ENCODE measurements around the gene ERAP2.

Gene ERAP2

DNA sequence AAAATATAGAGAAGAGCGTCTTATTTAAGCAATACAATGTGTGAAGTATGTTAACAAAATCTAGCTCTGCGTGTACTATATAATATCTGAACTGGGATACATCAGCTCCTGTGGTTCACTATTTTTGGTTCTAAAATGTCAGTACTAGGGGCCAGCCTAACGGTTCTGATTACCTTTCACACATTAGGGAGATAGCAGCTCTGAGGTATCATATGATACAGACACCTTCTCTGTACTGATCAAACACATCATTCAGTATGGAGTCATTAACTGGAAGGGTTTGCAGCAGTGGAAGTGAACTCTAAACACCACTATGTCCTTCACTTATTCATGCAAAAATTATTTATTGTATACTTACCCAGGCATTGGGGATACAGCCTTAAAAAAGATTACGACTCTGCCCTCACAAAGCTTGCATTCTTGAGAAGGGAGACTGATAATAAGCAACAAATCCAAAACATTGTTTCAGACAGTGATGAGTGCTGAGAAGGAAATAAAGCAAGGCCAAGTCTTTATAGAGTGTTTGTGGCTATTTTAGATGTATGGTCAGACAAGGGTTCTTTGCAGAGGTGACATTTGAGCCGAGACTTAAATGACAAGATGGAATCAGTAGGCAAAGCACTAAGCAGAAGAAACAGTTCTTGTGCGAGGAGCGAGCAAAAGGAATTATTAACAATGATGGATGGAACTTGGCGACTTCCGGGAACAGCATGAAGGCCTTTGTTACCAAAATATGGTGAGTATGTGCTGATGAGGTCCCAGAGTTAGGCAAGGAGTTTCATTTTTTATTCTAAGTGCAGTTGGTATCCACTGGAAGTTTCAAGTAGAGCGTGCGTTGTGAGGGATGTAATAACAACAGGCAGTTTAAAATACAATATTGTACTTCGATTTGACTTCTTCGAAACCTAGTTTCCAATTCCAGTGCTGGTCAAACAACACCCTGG lies 57.7 kb downstream of the ERAP2 start:
- DNase-seq (ENCODE audit: low spot score), result peak; percentile 50

DNA sequence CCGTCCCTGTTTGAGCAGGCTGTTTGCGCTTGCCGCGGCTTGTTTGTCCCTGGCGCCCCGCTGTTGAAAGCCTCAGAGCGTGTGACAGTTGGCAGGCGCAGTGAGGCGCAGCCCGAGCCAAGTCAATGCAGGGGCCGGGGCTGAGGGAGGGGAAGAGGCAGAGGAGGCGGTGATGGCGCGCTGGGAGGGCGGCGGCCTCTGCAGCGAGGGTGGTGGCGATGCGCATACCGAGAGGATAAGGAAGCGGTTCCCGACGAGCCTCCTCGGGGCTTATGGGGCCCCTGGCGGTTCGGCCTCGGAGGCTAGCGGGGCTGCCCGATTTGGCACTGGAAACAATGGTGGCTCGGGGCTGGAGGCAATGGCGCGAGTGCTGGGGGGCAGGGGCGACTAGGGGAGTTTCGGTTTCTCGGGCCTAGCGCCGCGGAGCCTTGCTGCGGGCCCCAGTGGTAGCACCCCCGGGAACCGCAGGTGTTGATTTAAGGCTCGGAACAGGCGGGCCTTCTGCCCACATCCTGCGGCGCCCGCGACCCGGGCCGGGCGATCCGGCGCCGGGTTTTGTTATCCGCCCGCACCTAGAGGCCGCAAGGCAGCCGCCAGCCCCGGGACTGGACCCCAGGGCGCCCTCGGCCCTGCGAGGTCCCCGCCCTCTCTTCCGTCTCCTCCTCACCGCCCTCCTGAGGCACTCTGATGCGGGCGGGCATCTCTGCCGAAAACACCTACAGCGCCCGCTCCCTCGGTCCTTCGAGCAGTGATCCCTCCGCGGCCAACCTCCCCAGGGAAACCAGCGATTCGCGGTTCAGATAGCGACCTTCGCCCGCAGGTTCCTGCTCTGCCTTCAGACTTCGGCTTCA lies 58.6 kb downstream of the ERAP2 start:
- peak; percentile 96 for DNase-seq (ENCODE audit: low spot score)

GRCh38 chr5:96935559-96936430 lies 59.5 kb downstream of the ERAP2 start, which contains the start of gene LNPEP:
Gene LNPEP (plus strand): TSS chr5:96936080. CDS start chr5:96936156, 76 bp downstream.
- DNase-seq (ENCODE audit: low spot score), result peak; percentile 96

DNA sequence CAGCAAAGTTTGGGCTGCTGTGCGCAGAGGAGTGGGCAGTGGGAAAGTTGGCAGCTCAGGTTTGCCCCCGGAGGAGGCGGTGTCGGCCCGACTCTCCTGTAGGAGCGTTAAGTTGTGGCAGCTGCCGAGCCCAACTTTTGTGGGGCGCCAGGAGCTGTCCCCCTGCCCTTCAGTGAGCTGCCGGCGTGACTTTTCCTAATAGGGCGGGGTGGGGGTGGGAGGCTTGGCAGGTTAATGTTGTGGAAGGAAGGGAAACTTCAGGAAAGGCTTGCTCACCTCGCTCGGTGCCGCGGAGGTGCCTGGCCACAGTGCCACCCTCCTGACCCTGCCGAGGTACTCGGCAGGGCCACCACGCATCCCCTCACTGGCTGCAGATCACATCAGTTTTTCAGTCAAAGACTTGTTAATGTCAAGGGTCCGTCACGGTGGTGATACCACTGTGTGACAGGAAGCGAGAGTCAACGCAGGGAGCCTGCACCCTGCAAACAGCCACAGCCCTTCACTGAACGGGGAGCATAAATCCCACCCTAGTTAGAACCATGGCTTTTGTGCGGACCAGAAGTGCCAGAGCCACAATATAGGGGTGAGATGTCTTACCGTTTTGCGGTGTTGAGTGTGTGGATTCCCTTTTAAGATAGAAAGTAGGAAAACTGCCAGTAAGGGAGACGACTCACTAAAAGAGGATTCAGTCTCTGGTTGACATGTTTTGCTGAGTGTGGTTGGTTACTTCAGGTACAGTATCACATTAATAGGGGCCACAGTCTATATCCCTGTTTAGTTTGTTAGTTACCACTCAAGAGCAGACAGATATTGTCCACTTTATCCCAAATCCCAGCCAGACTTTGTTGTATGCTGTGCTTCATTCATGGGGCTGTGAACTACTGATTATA lies 60.4 kb downstream of the ERAP2 start:
- DNase-seq (ENCODE audit: low spot score), result peak; percentile 88

DNA sequence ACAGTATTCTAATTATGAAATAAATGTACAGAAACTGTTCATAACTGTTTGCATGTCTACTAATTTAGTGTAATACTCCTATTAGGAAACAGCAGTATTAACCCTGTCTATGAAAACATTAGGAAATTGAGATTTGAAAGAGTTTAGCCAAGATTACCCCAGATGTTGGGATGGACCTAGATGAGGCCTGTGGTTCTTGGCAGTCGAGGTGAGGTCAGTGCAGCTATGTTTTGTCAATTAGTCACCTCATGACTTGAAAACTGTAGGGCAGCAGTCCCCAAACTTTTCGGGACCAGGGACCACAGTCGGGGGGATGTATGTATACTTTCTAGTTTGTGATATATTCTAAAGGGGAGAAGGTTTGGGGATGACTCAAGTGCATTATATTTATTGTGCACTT lies 64.3 kb downstream of the ERAP2 start:
- no peak for DNase-seq (ENCODE audit: low spot score)

DNA sequence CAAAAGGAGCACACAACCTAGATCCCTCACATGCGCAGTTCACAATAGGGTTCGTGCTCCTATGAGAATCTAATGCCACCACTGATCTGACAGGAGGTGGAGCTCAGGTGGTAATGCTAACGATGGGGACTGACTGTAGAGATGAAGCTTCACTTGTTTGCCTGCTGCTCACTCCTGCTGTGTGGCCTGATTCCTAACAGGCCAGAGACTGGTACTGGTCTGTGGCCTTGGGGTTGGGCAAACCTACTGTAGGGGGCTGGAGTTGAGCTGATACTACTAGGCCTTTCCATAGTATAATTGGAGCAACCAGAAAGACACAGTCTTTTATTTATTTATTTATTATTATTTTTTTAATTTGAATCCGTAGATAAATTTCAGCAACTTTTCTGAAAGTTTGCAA lies 64.8 kb downstream of the ERAP2 start:
- DNase-seq (ENCODE audit: low spot score), result no peak

GRCh38 chr5:96942078-96942477 lies 65.8 kb downstream of the ERAP2 start:
- no peak for DNase-seq (ENCODE audit: low spot score)

DNA sequence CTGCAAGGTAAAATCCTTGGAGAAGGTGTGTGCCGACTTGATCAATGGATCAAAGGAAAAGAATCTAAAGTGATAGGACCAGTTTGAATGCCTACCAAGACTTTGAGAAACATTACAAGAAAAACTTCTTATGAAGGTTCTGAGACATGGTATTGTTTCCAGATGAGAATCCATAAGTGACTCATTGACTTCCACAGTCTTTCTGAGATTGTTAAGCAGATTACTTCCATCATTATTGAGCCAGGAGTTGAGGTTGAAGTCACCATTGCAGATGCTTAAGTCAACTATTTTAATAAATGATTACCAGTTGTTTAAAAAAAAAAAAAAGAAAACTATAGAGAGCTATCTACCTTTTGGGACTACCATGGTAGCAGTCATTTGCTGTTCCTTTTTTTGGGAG lies 66.6 kb downstream of the ERAP2 start:
- DNase-seq (ENCODE audit: low spot score), result no peak

- no peak for DNase-seq (ENCODE audit: low spot score)
These were observed 67.5 kb downstream of the ERAP2 start for GRCh38 chr5:96943799-96944198.

DNA sequence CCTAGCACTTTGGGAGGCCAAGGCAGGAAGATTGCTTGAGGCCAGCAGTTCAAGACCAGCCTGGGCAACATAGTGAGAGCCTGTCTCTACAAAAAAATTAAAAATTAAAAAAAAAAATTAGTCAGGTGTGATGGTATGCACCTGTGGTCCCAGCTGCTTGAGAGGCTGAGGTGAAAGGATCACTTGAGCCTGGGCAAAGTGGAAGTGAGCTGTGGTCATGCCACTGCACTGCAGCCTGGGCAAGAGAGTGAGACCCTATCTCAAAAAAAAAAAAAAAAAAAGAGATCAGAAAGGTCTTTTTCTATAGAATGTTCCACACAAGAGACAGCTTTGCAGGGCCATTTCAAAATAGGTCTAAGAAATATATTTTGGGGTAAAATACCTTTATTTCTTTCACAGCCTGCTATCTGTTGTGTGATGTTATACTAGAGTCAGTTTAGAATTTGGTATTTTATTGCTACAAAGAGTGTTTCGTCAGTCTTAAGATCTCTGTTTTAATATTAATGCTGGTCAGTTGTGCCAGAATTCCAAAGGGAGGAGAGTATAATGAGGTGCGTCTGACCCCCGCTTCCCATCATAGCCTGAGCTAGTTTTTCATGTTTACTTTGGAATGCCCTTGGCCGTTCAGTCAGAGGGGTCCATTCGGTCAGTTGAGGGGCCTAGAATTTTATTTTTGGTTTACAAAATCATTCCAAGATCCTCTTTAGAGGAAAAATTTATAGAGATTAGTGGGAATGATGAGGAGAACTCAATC lies 69.0 kb downstream of the ERAP2 start:
- DNase-seq (ENCODE audit: low spot score), result no peak

GRCh38 chr5:96946381-96946780 lies 70.1 kb downstream of the ERAP2 start:
- DNase-seq (ENCODE audit: low spot score), result no peak

DNA sequence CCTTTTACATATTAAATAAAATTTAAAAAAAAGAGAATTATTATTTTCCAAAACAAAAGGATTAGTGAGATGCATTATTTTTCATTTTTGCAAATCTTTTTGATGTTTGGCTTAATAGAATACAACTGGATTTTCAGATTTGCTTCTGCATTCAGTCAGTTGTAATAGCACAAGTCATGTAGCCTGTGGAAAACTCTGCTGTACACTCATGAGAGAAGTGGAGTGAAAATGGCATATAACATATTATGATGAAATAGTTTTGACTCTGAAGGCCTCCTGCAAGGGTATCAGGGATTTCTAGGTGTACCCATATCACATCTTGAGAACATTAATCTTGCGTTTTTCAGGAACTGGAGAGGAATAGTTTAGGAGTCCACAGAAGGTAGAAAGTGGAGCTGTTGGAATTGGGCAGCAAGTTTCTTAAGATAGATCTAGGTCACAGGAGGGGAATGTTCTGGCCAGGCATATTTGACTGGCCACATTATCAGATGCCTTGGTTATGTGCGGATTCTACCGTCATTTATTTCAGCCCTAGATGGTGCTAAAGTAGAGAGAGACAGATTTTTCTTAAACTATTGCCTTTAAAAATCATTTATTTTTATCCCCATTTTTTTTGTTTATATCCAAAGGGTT lies 75.9 kb downstream of the ERAP2 start:
- no peak for DNase-seq (ENCODE audit: low spot score)

GRCh38 chr5:96952974-96953730 lies 76.9 kb downstream of the ERAP2 start:
- DNase-seq (ENCODE audit: low spot score), result no peak

- DNase-seq (ENCODE audit: low spot score), result peak; percentile 53
These were observed 81.2 kb downstream of the ERAP2 start for GRCh38 chr5:96957254-96958049.

DNA sequence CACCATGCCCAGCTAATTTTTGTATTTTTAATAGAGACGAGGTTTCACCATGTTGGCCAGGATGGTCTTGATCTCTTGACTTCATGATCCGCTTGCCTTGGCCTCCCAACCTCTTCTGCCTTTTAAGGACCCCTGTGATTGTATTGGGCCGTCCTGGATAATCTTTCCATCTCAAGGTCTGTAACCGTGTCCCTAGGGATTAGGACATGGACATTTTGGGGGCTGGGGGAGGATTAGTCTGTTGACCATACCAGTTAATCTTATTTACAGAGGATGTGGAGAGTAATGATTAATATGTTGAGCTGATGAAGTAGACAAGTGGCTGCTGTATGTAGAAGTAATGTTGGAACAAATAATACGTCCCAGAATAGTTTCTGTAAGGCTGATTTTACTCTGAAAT lies 82.7 kb downstream of the ERAP2 start:
- peak; percentile 43 for DNase-seq (ENCODE audit: low spot score)

DNA sequence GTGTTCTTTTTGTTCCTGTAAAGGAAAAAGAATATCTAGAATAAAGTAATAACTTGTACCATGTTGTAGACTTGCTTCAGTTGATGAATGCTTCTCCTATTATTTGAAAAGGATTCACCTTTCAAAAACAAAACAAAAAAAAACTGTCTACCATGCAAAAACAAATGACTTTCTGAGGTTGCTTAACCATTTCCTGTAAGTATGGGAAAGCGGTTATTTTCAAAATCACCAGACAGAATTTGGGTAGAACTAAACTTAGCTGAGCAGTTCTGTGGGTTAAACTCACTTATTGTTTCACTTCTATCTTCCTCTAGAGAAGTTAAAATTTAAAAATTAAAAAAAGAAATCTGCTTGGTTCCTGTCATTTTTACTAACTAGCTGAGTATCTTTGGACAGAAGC lies 84.8 kb downstream of the ERAP2 start:
- DNase-seq (ENCODE audit: low spot score), result peak; percentile 80

DNA sequence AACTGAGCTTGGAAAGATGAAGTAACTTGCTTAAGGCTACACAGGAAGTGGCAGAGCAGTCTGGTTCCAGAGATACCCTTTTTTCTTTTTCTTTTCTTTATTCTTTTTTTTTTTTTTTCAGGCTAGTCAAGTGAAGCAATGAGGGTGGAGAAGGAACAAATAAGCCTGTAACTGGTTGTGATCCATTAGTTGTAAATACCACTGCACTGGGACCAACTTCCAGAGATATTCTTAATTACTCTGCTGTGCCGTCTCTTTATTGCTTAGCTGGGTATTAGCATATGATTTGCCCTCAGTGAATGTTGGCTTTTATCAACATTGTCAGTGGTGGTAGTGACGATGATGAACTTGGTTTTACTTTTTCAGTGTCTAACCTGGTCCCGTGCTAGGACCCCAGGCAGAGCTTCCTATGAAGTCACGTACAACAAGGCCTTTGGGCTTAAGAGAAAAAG lies 86.3 kb downstream of the ERAP2 start:
- peak; percentile 73 for DNase-seq (ENCODE audit: low spot score)

GRCh38 chr5:96963267-96963666 lies 87.0 kb downstream of the ERAP2 start:
- peak; percentile 79 for DNase-seq (ENCODE audit: low spot score)
